Osteoblast (primary cell): Measurements from ENCODE around the gene HHIPL1. TPM values are rescaled to one million over a fixed set of nuclear protein-coding genes. Genes with fewer than 3 reads are reported as not detected.

Experiments
- DNase-seq: peaks from one replicate; pipeline ENCODE4 v3.0.0; 2011; ENCODE audit warnings: low spot score, mixed read lengths; ENCODE audit not compliant: insufficient read length; ENCODE audit errors: missing footprints
- H2AFZ ChIP-seq: 2 replicates; pipeline ENCODE4 v1.6.0; 2011; ENCODE audit warnings: mild to moderate bottlenecking, low read length
- H3K27ac ChIP-seq: 2 replicates; pipeline ENCODE4 v1.5.1; 2011; ENCODE audit warnings: mild to moderate bottlenecking, low read depth, low read length, moderate library complexity
- H3K27me3 ChIP-seq: 2 replicates; pipeline ENCODE4 v1.6.0; 2012; ENCODE audit warnings: mild to moderate bottlenecking, control low read depth, inconsistent platforms, low read length, moderate library complexity; ENCODE audit not compliant: insufficient read depth
- H3K36me3 ChIP-seq: 2 replicates; pipeline ENCODE4 v1.5.1; 2011; ENCODE audit warnings: mild to moderate bottlenecking, low read length, control low read depth, moderate library complexity; ENCODE audit not compliant: insufficient read depth
- H3K4me1 ChIP-seq: 2 replicates; pipeline ENCODE4 v1.5.1; 2011; ENCODE audit warnings: mild to moderate bottlenecking, low read length, control low read depth, moderate library complexity; ENCODE audit not compliant: insufficient read depth
- H3K4me2 ChIP-seq: 2 replicates; pipeline ENCODE4 v1.6.0; 2011; ENCODE audit warnings: mild to moderate bottlenecking, low read length; ENCODE audit not compliant: insufficient read depth
- H3K4me3 ChIP-seq: fragments of 200-600 bp; sonication (generic); 3 replicates; pipeline ENCODE4 v1.5.1; 2012; ENCODE audit warnings: mild to moderate bottlenecking, low read length, inconsistent platforms; ENCODE audit not compliant: insufficient read depth
- H3K79me2 ChIP-seq: 2 replicates; pipeline ENCODE4 v1.6.0; 2012; ENCODE audit warnings: mild to moderate bottlenecking, low read length, control low read depth, inconsistent platforms; ENCODE audit not compliant: insufficient read depth
- H3K9me3 ChIP-seq: 2 replicates; pipeline ENCODE4 v1.5.1; 2011; ENCODE audit warnings: low read depth, low read length, control low read depth
- H4K20me1 ChIP-seq: 2 replicates; pipeline ENCODE4 v1.6.0; 2012; ENCODE audit warnings: mild to moderate bottlenecking, low read length, control low read depth; ENCODE audit not compliant: insufficient read depth
- total RNA-seq: library from RNA; depleted of rRNA; stranded (reverse); fragments of >200 nt; gene quantifications from 2 replicates; pipeline ENCODE4 v1.2.3, GENCODE V29; 2012
- TF ChIP-seq, protein P1 (sequence below): IDR thresholded peaks from 2 replicates; pipeline ENCODE4 v1.5.1; 2011; ENCODE audit warnings: mild to moderate bottlenecking, low read depth, low read length, moderate library complexity; ENCODE audit errors: extremely low read depth

Gene HHIPL1
- total RNA-seq, 1 donor, result 12.3 TPM

DNA sequence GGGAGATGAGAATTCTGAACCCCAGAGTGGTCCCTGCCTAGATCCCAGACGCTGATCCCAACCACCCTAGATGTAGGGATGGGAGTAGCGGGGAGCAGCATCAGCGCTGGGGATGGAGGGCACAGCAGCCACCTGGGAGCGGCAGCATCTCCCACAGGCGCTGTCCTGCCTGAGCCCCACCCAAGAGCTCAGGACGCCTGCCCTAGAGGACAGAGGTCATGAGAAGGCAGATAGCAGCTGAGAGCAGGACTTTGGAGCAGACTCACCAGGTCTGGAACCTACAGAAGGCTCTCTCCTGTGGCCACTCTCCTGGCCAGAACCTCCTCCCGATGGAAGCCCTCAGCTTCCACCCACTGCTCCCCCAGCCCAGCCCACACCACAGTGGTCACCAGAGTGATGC is 48.2 kb upstream of the HHIPL1 start:
- peak; percentile 72 for DNase-seq
- Histone ChIP-seq H3K27ac (no peak overlapping the region), H4K20me1 (peaks cover 9% of the 10 kb centered on the region), H3K4me2 (no peak overlapping the region), H3K9me3 (no peaks in the 10 kb centered on the region), H3K36me3 (no peaks in the 10 kb centered on the region), H3K4me1 (peaks cover 9% of the 10 kb centered on the region), H3K79me2 (peaks cover 41% of the 10 kb centered on the region), H3K27me3 (no peaks in the 10 kb centered on the region), H2AFZ (no peak overlapping the region), H3K4me3 (no peak overlapping the region)
- TF ChIP-seq, protein P1, sequence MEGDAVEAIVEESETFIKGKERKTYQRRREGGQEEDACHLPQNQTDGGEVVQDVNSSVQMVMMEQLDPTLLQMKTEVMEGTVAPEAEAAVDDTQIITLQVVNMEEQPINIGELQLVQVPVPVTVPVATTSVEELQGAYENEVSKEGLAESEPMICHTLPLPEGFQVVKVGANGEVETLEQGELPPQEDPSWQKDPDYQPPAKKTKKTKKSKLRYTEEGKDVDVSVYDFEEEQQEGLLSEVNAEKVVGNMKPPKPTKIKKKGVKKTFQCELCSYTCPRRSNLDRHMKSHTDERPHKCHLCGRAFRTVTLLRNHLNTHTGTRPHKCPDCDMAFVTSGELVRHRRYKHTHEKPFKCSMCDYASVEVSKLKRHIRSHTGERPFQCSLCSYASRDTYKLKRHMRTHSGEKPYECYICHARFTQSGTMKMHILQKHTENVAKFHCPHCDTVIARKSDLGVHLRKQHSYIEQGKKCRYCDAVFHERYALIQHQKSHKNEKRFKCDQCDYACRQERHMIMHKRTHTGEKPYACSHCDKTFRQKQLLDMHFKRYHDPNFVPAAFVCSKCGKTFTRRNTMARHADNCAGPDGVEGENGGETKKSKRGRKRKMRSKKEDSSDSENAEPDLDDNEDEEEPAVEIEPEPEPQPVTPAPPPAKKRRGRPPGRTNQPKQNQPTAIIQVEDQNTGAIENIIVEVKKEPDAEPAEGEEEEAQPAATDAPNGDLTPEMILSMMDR, result no peak

GRCh38 chr14:99597911-99598600 is 46.9 kb upstream of the HHIPL1 start:
- peaks cover 5% of the 10 kb centered on the region for H4K20me1 ChIP-seq

DNA sequence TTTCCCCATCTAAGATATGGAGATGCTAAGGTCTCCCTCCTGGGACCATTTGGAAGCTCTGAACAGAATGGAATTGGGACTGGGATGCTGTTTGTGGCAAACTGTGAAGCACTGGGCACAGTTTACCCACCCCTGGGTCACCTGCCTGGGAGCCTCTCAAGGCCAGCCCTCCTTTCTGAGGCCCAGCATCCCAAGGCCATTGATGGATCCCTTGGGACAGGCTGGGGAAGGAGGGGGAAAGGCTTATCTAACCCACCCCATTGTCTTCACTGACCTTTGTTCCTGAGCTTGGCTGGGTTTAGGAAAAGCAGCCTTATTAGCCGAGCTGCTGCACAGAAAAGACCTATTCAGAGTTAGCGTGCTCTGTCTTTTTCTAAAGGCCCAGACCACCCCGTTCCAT is 46.2 kb upstream of the HHIPL1 start:
- H4K20me1 ChIP-seq, result peaks cover 5% of the 10 kb centered on the region
- TF ChIP-seq, protein P1, result no peak
- no peak overlapping the region for H3K4me3 ChIP-seq
- no peak overlapping the region for H3K4me2 ChIP-seq
- peaks cover 19% of the 10 kb centered on the region for H3K4me1 ChIP-seq
- no peaks in the 10 kb centered on the region for H3K9me3 ChIP-seq
- no peaks in the 10 kb centered on the region for H3K36me3 ChIP-seq
- H3K27ac ChIP-seq, result no peak overlapping the region
- H3K79me2 ChIP-seq, result peaks cover 53% of the 10 kb centered on the region
- H3K27me3 ChIP-seq, result no peaks in the 10 kb centered on the region
- H2AFZ ChIP-seq, result no peak overlapping the region
- DNase-seq, result peak; percentile 37

More at GRCh38 chr14:99597911-99598600, 46.9 kb upstream of the HHIPL1 start:
- Histone ChIP-seq H3K4me2 (no peak overlapping the region), H3K4me1 (peaks cover 19% of the 10 kb centered on the region), H3K9me3 (no peaks in the 10 kb centered on the region), H3K27me3 (no peaks in the 10 kb centered on the region), H3K36me3 (no peaks in the 10 kb centered on the region), H3K27ac (no peak overlapping the region), H3K79me2 (peaks cover 50% of the 10 kb centered on the region), H2AFZ (no peak overlapping the region), H3K4me3 (no peak overlapping the region)
- peak; percentile 58 for DNase-seq
- TF ChIP-seq, protein P1, result no peak

GRCh38 chr14:99599393-99599792 is 45.5 kb upstream of the HHIPL1 start:
- no peaks in the 10 kb centered on the region for H3K9me3 ChIP-seq
- no peak overlapping the region for H2AFZ ChIP-seq
- peak; percentile 27 for DNase-seq
- TF ChIP-seq, protein P1, result no peak
- H3K4me3 ChIP-seq, result no peak overlapping the region
- H3K79me2 ChIP-seq, result peaks cover 49% of the 10 kb centered on the region
- peaks cover 19% of the 10 kb centered on the region for H3K4me1 ChIP-seq
- no peaks in the 10 kb centered on the region for H3K36me3 ChIP-seq
- no peaks in the 10 kb centered on the region for H3K27me3 ChIP-seq
- H4K20me1 ChIP-seq, result peaks cover 5% of the 10 kb centered on the region
- no peak overlapping the region for H3K27ac ChIP-seq
- no peak overlapping the region for H3K4me2 ChIP-seq
